Smooth muscle cell (in vitro differentiated cells): ENCODE measurements around the gene FAR1. TPM values are rescaled to one million over a fixed set of nuclear protein-coding genes. Genes with fewer than 3 reads are reported as not detected.

Source experiments
- DNase-seq: peaks from one replicate; lab custom pipeline; 2025; ENCODE audit not compliant: unreplicated experiment; lab: John Stamatoyannopoulos, UW
- H2AFZ ChIP-seq: fragments of 200-600 bp; sonication (generic); 2 replicates; pipeline ENCODE4 v1.6.0; 2016; ENCODE audit warnings: antibody characterized with exemption, low read depth, mild to moderate bottlenecking
- H3F3A ChIP-seq: fragments of 200-600 bp; sonication (generic); 2 replicates; pipeline ENCODE4 v1.6.0; 2017; ENCODE audit warnings: antibody characterized with exemption, low read depth
- H3K27ac ChIP-seq: fragments of 200-600 bp; sonication (generic); 2 replicates; pipeline ENCODE4 v1.5.1; 2016; ENCODE audit warnings: low read depth, mild to moderate bottlenecking
- H3K27me3 ChIP-seq: fragments of 200-600 bp; sonication (generic); 2 replicates; pipeline ENCODE4 v1.6.1; 2016; ENCODE audit warnings: low read depth, mild to moderate bottlenecking
- H3K36me3 ChIP-seq: fragments of 200-600 bp; sonication (generic); 2 replicates; pipeline ENCODE4 v1.5.1; 2016; ENCODE audit warnings: low read depth
- H3K4me1 ChIP-seq: fragments of 200-600 bp; sonication (generic); 2 replicates; pipeline ENCODE4 v1.5.1; 2016; ENCODE audit warnings: low read depth
- H3K4me2 ChIP-seq: fragments of 200-600 bp; sonication (generic); 2 replicates; pipeline ENCODE4 v1.6.0; 2016; ENCODE audit warnings: mild to moderate bottlenecking
- H3K4me3 ChIP-seq: fragments of 200-600 bp; sonication (generic); 2 replicates; pipeline ENCODE4 v1.5.1; 2016; ENCODE audit warnings: mild to moderate bottlenecking
- H3K79me2 ChIP-seq: fragments of 200-600 bp; sonication (generic); 2 replicates; pipeline ENCODE4 v1.6.0; 2016; ENCODE audit warnings: low read depth, mild to moderate bottlenecking
- H3K9ac ChIP-seq: fragments of 200-600 bp; sonication (generic); 2 replicates; pipeline ENCODE4 v1.6.0; 2016; ENCODE audit warnings: low read depth
- H3K9me3 ChIP-seq: fragments of 200-600 bp; sonication (generic); replicated peaks from 2 replicates; pipeline ENCODE4 v1.5.1; 2016; ENCODE audit warnings: low read depth
- H4K20me1 ChIP-seq: fragments of 200-600 bp; sonication (generic); 2 replicates; pipeline ENCODE4 v1.6.0; 2016; ENCODE audit warnings: low read depth
- CTCF ChIP-seq: fragments of 200-600 bp; sonication (generic); IDR thresholded peaks from 2 replicates; pipeline ENCODE4 v1.5.1; 2017; ENCODE audit warnings: borderline replicate concordance, mild to moderate bottlenecking, antibody characterized with exemption; ENCODE audit not compliant: insufficient read depth, poor library complexity, severe bottlenecking
- WGBS: methylation state at CpG from one replicate; pipeline ENCODE4 v1.1.7; 2016; ENCODE audit warnings: low lambda C conversion rate; 5-methylcytosine and 5-hydroxymethylcytosine counted together
- polyA plus RNA-seq: library from polyadenylated mRNA; unstranded; fragments of >200 nt; fragmentation: Nextera tagmentation; extraction: Ambion mirVana; gene quantifications from 2 replicates; pipeline ENCODE4 v1.2.1, GENCODE V29; 2016
- total RNA-seq: library from RNA; depleted of rRNA; stranded (reverse); fragments of >200 nt; gene quantifications from 2 replicates; pipeline ENCODE4 v1.2.3, GENCODE V29; 2014

FAR1 gene
- total and polyA plus RNA-seq, 2 experiments from 2014 or later: 19.5 to 64.9 TPM

- TF ChIP-seq CTCF: no peak
- H3K79me2 ChIP-seq: peaks cover 39% of the 10 kb centered on the region
These were observed 29.7 kb downstream of the FAR1 start for GRCh38 chr11:13698132-13698531.

GRCh38 chr11:13699041-13699440, 30.6 kb downstream of the FAR1 start:
- Histone ChIP-seq H3K36me3 (peaks cover 11% of the 10 kb centered on the region), H3K27ac (no peak overlapping the region), H3K9ac (no peak overlapping the region), H3K27me3 (no peaks in the 10 kb centered on the region), H3K4me2 (no peak overlapping the region), H2AFZ (no peak overlapping the region), H3K4me3 (no peak overlapping the region), H4K20me1 (peaks cover 36% of the 10 kb centered on the region), H3K79me2 (peaks cover 30% of the 10 kb centered on the region), H3K4me1 (no peaks in the 10 kb centered on the region), H3F3A (no peaks in the 10 kb centered on the region), H3K9me3 (no peaks in the 10 kb centered on the region)
- no peak for DNase-seq
- WGBS: 80% methylated on average over 2 of the region's 2 CpGs
- TF ChIP-seq CTCF: no peak

More at GRCh38 chr11:13698132-13698531, 29.7 kb downstream of the FAR1 start:
- no peak overlapping the region for H2AFZ ChIP-seq
- H3K4me2 ChIP-seq: no peak overlapping the region
- no peaks in the 10 kb centered on the region for H3K9me3 ChIP-seq
- no peaks in the 10 kb centered on the region for H3K27me3 ChIP-seq
- no peak for DNase-seq
- peaks cover 45% of the 10 kb centered on the region for H4K20me1 ChIP-seq
- peaks cover 11% of the 10 kb centered on the region for H3K36me3 ChIP-seq
- no peaks in the 10 kb centered on the region for H3F3A ChIP-seq
- H3K4me3 ChIP-seq: no peak overlapping the region
- H3K4me1 ChIP-seq: peaks cover 4% of the 10 kb centered on the region
- H3K27ac ChIP-seq: no peak overlapping the region
- no peak overlapping the region for H3K9ac ChIP-seq
- WGBS: 98% methylated on average over 2 of the region's 2 CpGs

- TF ChIP-seq CTCF: no peak
- H3K27me3 ChIP-seq: no peaks in the 10 kb centered on the region
- H3K4me1 ChIP-seq: no peaks in the 10 kb centered on the region
- peaks cover 11% of the 10 kb centered on the region for H3K36me3 ChIP-seq
- no peak overlapping the region for H2AFZ ChIP-seq
- H3K79me2 ChIP-seq: peaks cover 21% of the 10 kb centered on the region
- DNase-seq: no peak
- WGBS: 77% methylated on average over 1 of the region's 1 CpG
- H3F3A ChIP-seq: no peaks in the 10 kb centered on the region
- no peak overlapping the region for H3K4me3 ChIP-seq
- H4K20me1 ChIP-seq: peaks cover 27% of the 10 kb centered on the region
- H3K9me3 ChIP-seq: no peaks in the 10 kb centered on the region
- no peak overlapping the region for H3K9ac ChIP-seq
- H3K4me2 ChIP-seq: no peak overlapping the region
- no peak overlapping the region for H3K27ac ChIP-seq
These were observed 31.4 kb downstream of the FAR1 start for GRCh38 chr11:13699870-13700269.

- Histone ChIP-seq H3K9ac (no peak overlapping the region), H3F3A (no peaks in the 10 kb centered on the region), H3K27ac (no peak overlapping the region), H3K27me3 (no peaks in the 10 kb centered on the region), H3K4me3 (no peak overlapping the region), H3K4me1 (no peaks in the 10 kb centered on the region), H3K9me3 (no peaks in the 10 kb centered on the region), H3K4me2 (no peak overlapping the region), H2AFZ (no peak overlapping the region), H4K20me1 (peaks cover 26% of the 10 kb centered on the region), H3K36me3 (peaks cover 5% of the 10 kb centered on the region), H3K79me2 (peaks cover 13% of the 10 kb centered on the region)
- no peak for TF ChIP-seq CTCF
- 97% methylated on average over 2 of the region's 2 CpGs for WGBS
- DNase-seq: no peak
These were observed 33.0 kb downstream of the FAR1 start for GRCh38 chr11:13701506-13701905.
